A673 (cell line): ENCODE measurements around the gene AAR2.

Source experiments
- EZH2 ChIP-seq: fragments of 200-600 bp; sonication (generic); IDR thresholded peaks from 2 replicates; pipeline ENCODE4 v1.6.1; 2017; ENCODE audit warnings: borderline replicate concordance, low read depth, mild to moderate bottlenecking, mixed read lengths, antibody characterized with exemption, low read length; ENCODE audit not compliant: poor library complexity, severe bottlenecking
- TF ChIP-seq, protein P1 (sequence below): fragments of 300-800, 200-600 bp; sonication (generic); conservative IDR thresholded peaks from 2 replicates; pipeline ENCODE4 v1.5.1; 2017; ENCODE audit warnings: low read depth, mild to moderate bottlenecking, antibody characterized with exemption, low read length, moderate library complexity, mixed read lengths

DNA sequence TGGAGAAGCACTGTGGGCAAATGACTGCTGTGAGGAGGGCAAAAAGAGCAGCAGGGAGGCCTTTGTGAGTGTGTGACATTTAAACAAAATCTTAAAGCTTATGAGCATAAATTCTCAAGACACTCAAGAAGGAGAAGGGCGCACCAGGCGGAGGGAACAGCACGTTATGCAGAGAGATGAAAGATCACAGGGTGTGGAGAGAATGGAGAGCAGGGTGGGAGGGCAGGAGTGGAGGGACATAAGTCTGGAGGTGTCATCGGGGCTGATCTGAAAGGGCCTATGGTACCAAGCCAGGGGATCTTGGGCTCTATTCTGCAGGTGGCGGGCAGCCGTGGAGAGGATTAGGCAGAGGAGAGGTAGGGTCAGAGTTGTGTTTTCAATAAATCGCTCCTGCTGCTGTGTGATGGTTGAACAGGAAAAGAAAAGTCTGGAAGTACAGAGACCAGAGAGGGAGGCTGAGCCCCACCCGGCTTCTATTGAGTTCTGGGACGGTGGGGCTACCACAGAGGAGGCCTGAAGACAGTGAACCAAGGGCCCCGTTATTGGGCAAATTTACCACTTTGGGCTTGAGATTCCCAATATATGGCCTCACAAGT, 45.6 kb downstream of the AAR2 start:
- no peak for TF ChIP-seq EZH2
- TF ChIP-seq, protein P1, sequence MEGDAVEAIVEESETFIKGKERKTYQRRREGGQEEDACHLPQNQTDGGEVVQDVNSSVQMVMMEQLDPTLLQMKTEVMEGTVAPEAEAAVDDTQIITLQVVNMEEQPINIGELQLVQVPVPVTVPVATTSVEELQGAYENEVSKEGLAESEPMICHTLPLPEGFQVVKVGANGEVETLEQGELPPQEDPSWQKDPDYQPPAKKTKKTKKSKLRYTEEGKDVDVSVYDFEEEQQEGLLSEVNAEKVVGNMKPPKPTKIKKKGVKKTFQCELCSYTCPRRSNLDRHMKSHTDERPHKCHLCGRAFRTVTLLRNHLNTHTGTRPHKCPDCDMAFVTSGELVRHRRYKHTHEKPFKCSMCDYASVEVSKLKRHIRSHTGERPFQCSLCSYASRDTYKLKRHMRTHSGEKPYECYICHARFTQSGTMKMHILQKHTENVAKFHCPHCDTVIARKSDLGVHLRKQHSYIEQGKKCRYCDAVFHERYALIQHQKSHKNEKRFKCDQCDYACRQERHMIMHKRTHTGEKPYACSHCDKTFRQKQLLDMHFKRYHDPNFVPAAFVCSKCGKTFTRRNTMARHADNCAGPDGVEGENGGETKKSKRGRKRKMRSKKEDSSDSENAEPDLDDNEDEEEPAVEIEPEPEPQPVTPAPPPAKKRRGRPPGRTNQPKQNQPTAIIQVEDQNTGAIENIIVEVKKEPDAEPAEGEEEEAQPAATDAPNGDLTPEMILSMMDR = no peak
